GM18858 (cell line): ENCODE data around the gene SULT1A3.
"Not testable (repeated sequence)": the region's sequence is repeated elsewhere in the genome, so short reads cannot be mapped to it uniquely, and the experiment has no call there.

Source experiments
- ATAC-seq: cut with Tn5 transposase; IDR thresholded peaks from one replicate; pipeline ENCODE4 v1.9.1; 2021; ENCODE audit not compliant: unreplicated experiment

Gene SULT1A3

GRCh38 chr16:30186782-30187555 is 12.1 kb upstream of the SULT1A3 start:
- no peak for ATAC-seq

- ATAC-seq: no peak
These were observed 11.5 kb upstream of the SULT1A3 start for GRCh38 chr16:30187556-30187865.

DNA sequence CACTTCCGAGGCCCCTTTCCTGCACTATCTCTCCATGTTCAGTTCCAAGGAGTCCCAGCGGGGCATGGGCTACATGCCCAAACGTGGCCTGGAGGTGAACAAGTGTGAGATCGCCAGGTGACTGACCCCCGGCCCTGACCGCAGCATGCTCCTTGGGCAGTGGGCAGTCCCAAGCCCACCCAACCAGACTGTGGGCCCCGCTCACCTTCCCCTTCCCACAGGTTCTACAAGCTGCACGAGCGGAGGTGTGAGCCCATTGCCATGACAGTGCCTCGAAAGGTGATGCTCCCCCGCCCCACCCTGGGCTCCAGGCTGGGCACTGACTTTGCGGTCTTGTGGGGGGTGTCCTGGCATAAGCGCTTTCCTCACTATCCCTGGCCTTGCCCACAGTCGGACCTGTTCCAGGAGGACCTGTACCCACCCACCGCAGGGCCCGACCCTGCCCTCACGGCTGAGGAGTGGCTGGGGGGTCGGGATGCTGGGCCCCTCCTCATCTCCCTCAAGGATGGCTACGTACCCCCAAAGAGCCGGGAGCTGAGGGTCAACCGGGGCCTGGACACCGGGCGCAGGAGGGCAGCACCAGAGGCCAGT is 11.0 kb upstream of the SULT1A3 start:
- no peak for ATAC-seq

DNA sequence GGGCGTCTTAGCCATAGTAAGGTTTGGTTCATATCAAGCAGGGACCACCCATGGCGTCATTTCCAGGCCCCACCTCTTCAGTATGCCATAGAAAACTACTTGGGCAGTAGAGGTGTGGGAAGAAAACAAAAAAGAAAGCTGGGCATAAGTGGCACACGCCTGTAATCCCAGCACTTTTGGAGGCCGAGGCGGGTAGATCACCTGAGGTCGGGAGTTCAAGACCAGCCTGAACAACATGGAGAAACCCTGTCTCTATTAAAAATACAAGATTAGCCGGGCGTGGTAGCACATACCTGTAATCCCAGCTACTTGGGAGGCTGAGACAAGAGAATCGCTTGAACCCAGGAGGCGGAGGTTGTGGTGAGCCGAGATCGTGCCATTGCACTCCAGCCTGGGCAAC is 7.9 kb upstream of the SULT1A3 start:
- ATAC-seq: not testable (repeated sequence)

GRCh38 chr16:30193098-30193497 is 6.0 kb upstream of the SULT1A3 start:
- ATAC-seq: not testable (repeated sequence)

- peak; percentile 80 for ATAC-seq
These were observed 5.4 kb upstream of the SULT1A3 start, which contains the start of the genes BOLA2B and SLX1A for GRCh38 chr16:30193615-30194014. BOLA2B (minus strand) TSS chr16:30193666; CDS start chr16:30193595, 71 bp downstream. SLX1A (plus strand) TSS chr16:30193875; CDS start chr16:30194085, 210 bp downstream.

DNA sequence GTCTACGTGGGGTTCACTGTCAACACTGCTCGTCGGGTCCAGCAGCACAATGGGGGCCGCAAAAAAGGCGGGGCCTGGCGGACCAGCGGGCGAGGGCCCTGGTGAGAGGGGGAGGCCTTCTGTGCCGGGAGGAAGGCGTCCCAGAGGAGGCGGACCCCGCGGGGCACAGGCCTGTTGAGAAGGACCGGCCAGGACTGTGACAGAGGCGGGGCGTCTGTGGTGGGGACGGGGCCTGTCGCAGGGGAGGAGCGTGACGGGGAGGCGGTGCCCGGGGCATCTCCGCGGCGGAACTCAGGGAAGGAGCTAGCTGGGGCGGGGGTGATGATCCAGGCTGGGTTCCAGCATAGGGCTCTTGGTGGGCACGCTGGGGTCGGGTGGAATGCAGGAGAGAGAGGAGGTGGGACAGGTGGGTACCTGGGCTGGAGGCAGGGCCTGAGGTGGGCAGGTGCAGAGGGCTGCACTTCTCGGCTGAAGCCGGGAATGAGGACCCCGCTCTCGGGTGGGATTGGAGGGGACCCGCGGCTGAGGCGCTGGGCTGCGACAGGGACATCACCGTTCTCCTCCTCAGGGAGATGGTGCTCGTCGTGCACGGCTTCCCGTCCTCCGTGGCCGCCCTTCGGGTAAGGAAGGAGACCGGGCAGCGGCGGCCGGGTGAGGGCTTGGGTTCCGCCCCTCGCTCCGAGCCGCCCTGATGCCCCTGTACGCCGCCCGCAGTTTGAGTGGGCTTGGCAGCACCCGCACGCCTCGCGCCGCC is 4.7 kb upstream of the SULT1A3 start:
- peak; percentile 32 for ATAC-seq

- ATAC-seq: not testable (repeated sequence)
These were observed 2.1 kb upstream of the SULT1A3 start for GRCh38 chr16:30197001-30197400.

DNA sequence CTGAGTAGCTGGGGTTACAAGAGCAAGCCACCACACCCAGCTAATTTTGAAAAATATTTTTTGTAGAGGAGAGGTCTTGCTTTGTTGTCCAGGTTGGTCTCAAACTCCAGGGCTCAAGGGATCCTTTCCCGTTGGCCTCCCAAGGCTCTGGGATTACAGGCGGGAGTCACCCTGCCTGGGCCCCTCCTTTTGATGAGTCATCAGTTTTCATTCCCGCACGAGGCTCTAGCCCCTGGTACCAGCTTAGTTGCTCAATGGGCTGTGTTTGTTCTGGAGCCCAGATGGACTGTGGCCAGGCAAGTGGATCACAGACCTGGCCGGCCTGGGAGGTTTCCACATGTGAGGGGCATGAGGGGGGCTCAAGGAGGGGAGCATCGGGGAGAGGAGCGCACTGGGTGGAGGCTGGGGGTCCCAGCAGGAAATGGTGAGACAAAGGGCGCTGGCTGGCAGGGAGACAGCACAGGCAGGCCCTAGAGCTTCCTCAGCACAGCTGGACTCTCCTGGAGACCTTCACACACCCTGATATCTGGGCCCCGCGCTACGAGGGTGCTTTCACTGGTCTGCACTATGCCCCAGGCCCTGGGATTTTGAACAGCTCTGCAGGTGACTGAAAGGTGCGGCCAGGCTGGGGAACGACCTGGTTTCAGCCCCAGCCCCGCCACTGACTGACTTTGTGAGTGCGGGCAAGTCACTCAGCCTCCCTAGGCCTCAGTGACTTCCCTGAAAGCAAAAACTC is 721 bp downstream of the SULT1A3 start:
- not testable (repeated sequence) for ATAC-seq

DNA sequence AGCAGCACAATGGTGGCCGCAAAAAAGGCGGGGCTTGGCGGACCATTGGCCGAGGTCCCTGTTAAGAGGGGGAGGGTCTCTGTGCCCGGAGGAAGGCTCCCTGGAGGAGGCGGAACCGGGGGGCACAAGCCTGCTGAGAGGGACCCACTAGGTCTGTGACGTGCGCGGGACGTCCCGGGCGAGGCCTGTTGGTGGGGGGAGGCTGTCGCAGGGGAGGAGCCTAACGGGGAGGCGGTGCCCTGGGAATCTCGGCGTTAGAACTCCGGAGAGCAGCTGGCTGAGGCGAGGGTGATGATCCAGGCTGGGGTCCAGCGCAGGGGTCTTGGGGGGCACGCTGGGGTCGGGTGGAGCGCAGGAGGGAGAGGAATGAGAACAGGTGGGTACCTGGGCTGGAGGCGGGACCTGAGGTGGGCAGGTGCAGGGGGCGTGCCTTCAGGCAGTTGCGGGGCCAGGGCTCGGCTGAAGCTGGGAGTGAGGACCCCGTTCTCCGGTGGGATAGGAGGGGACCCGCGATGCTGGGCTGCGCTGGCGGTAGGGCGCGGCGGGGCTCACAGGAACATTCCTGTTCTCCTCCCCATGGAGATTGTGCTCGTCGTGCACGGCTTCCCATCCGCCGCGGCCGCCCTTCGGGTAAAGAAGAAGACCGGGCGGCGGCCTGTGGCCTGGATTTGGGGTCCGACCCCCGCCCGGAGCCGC is 6.6 kb downstream of the SULT1A3 start:
- not testable (repeated sequence) for ATAC-seq

GRCh38 chr16:30206252-30206651 is 7.2 kb downstream of the SULT1A3 start:
- ATAC-seq: not testable (repeated sequence)

GRCh38 chr16:30207063-30207704 is 8.1 kb downstream of the SULT1A3 start:
- not testable (repeated sequence) for ATAC-seq

GRCh38 chr16:30209032-30209431 is 10.0 kb downstream of the SULT1A3 start:
- ATAC-seq: not testable (repeated sequence)

GRCh38 chr16:30211414-30211813 is 12.4 kb downstream of the SULT1A3 start:
- ATAC-seq: not testable (repeated sequence)

DNA sequence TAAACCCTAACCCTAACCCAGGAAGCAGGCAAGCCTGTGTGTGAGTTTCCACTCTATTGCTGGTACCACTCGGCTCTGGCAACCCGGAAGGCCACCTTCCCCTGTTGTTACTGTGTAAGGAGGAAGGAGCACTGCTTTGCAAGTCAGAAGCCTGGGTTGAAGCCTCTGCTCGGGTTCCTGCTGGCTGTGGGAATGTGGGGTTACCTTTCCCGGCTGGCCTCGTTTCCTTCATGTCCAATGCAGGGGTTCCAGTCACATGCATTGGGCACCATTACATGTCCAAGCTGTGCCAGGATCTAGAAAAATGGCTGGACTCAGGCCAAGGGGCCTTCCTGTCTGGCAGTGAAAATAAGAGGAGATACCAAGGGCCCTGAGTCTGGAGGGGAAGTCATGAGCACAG is 18.0 kb downstream of the SULT1A3 start:
- not testable (repeated sequence) for ATAC-seq

GRCh38 chr16:30248379-30248778 is 49.3 kb downstream of the SULT1A3 start, which contains the start of gene NPIPB13:
NPIPB13 (minus strand) TSS chr16:30248479; CDS start chr16:30245573, 2,906 bp downstream.
- not testable (repeated sequence) for ATAC-seq
